GM12891 (cell line): ENCODE data around the gene TBX6.

Experiments
- POLR2A ChIP-seq: IDR thresholded peaks from 2 replicates; pipeline ENCODE4 v1.6.1; 2011; ENCODE audit warnings: low read depth, low read length, control low read depth
- POLR2AphosphoS5 ChIP-seq: IDR thresholded peaks from 2 replicates; pipeline ENCODE4 v1.6.1; 2011; ENCODE audit warnings: low read depth, low read length, control low read depth
- SPI1 ChIP-seq: IDR thresholded peaks from 2 replicates; pipeline ENCODE4 v1.6.1; 2011; ENCODE audit warnings: low read depth, low read length, control low read depth
- TAF1 ChIP-seq: IDR thresholded peaks from 2 replicates; pipeline ENCODE4 v1.6.1; 2011; ENCODE audit warnings: low read depth, low read length, control low read depth

DNA sequence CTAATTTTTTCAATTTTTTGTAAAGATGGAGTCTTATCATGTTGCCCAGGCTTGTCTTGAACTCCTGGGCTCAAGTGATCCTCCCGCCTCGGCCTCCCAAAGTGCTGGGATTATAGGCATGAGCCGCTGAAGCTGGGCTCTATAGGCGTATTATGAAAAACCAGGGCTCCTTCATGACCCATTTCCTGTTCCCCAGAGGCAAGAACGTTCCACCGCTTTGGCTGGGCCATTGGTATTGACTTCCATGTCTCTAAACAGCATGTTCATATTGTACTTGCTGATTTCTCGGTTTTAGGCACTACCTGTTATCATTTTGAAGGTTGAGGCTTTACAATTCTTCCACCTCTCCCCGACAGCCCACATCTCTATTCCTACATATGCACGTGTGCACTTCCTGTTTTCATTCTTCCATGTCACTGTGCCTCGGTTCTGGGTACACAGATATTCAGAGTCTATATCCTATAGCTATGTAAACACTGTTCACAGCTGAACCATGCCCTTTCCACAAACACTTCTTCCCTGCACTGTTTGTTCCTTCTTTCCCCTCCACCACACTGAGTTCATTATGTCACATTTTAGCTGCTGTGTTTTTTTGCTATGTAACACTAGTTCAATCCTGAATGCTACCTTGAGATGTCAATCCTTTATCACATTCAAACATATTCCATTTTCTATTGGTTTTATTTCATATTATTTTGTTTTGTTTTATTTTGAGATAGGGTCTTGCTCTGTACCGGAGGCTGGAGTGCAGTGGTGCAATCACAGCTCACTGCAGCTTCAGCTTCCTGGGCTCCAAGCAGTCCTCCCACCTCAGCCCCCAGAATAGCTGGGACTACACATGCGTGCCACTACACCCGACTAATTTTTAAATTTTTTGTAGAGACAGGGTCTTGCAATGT lies 48.1 kb upstream of the TBX6 start:
- TF ChIP-seq TAF1 = no peak
- no peak for TF ChIP-seq POLR2A
- no peak for TF ChIP-seq POLR2AphosphoS5
- TF ChIP-seq SPI1 = peak; percentile 86
